HEK293T (cell line): Measurements from ENCODE around the gene PMS1.

Source experiments
- FOXM1 ChIP-seq: fragments of 450-650 bp; IDR thresholded peaks from 2 replicates; pipeline ENCODE4 v1.6.1; 2017; ENCODE audit warnings: mild to moderate bottlenecking, borderline replicate concordance
- SUZ12 ChIP-seq: fragments of 450-650 bp; IDR thresholded peaks from 2 replicates; pipeline ENCODE4 v1.6.1; 2016; ENCODE audit warnings: mild to moderate bottlenecking

DNA sequence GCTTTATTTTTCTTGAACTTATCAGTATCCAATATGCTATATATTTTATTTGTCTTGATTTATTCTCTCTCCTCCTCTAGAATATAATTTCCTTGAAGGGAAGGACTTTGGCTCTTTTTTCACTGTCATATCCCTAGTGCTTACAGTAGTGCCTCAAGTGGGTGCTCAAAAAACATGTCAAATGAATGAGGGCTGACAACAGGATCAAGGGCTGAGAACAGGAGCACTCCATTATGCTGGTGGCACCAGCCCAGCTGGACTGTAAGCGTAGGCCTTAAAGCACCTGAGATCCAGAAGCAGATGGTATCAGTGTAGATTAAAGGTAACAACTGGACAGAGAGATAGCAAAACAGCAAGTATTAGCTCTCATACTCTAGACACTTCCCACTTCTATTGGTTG, 46.3 kb downstream of the PMS1 start:
- TF ChIP-seq FOXM1 = no peak
- no peak for TF ChIP-seq SUZ12
